ENCODE data around the gene PRKAR1B.

DNA sequence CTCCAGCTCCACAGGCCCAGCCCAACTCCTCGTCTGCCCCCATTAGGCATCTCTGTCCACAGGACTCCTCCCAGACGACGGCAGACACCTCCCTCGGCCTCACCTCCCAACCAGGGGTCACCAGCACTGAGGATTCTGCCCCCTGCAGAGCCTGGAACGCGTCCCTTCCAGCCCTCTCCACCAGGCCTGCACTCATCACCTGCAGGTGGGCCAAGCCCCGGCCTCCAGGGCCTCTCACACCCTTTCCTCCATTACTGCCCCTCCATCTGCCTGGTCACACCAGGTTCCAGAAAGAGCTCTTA is 164.8 kb downstream of the PRKAR1B start:
- TF ChIP-seq, protein P1, sequence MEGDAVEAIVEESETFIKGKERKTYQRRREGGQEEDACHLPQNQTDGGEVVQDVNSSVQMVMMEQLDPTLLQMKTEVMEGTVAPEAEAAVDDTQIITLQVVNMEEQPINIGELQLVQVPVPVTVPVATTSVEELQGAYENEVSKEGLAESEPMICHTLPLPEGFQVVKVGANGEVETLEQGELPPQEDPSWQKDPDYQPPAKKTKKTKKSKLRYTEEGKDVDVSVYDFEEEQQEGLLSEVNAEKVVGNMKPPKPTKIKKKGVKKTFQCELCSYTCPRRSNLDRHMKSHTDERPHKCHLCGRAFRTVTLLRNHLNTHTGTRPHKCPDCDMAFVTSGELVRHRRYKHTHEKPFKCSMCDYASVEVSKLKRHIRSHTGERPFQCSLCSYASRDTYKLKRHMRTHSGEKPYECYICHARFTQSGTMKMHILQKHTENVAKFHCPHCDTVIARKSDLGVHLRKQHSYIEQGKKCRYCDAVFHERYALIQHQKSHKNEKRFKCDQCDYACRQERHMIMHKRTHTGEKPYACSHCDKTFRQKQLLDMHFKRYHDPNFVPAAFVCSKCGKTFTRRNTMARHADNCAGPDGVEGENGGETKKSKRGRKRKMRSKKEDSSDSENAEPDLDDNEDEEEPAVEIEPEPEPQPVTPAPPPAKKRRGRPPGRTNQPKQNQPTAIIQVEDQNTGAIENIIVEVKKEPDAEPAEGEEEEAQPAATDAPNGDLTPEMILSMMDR (IDR thresholded peaks at IDR 0.05 in 4 of 5, conservative IDR thresholded peaks at IDR 0.05 in 1 of 5): no peak
- no peak for TF ChIP-seq POLR2A (IDR thresholded peaks at IDR 0.05)

Data from gastrocnemius medialis (tissue), 4 donors.